Measurements from ENCODE around the gene ST3GAL6.

The ST3GAL6 gene

GRCh38 chr3:98726084-98726483 lies 37.1 kb upstream of the ST3GAL6 start:
- no peak overlapping the region for H3K27ac ChIP-seq
- TF ChIP-seq, protein P1, sequence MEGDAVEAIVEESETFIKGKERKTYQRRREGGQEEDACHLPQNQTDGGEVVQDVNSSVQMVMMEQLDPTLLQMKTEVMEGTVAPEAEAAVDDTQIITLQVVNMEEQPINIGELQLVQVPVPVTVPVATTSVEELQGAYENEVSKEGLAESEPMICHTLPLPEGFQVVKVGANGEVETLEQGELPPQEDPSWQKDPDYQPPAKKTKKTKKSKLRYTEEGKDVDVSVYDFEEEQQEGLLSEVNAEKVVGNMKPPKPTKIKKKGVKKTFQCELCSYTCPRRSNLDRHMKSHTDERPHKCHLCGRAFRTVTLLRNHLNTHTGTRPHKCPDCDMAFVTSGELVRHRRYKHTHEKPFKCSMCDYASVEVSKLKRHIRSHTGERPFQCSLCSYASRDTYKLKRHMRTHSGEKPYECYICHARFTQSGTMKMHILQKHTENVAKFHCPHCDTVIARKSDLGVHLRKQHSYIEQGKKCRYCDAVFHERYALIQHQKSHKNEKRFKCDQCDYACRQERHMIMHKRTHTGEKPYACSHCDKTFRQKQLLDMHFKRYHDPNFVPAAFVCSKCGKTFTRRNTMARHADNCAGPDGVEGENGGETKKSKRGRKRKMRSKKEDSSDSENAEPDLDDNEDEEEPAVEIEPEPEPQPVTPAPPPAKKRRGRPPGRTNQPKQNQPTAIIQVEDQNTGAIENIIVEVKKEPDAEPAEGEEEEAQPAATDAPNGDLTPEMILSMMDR (conservative IDR thresholded peaks at IDR 0.05), result no peak

GRCh38 chr3:98727638-98728037 lies 35.5 kb upstream of the ST3GAL6 start:
- TF ChIP-seq, protein P1 (conservative IDR thresholded peaks at IDR 0.05), result no peak
- no peak overlapping the region for H3K27ac ChIP-seq

DNA sequence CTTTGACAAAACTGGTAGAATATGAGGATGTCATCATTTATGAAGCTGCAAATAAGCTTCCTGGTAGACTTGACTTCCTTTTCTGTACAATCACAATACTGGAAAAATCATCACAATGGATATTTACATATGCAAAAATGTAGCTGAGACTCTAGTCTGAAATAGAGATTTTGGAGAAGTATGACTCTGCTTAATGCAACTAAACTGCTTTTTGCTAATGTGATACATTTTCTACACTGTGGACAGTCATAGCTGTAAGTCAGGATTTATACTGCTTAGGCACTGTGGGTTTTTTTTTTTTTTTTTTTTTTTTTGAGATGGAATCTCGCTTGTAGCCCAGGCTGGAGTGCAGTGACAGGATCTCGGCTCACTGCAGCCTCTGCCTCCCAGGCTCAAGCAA lies 34.5 kb upstream of the ST3GAL6 start:
- TF ChIP-seq, protein P1 (conservative IDR thresholded peaks at IDR 0.05), result no peak
- no peak overlapping the region for H3K27ac ChIP-seq

- TF ChIP-seq, protein P1 (conservative IDR thresholded peaks at IDR 0.05), result no peak
- H3K27ac ChIP-seq, result no peak overlapping the region
These were observed 32.8 kb upstream of the ST3GAL6 start for GRCh38 chr3:98730338-98730737.

GRCh38 chr3:98730886-98731537 lies 32.1 kb upstream of the ST3GAL6 start:
- H3K27ac ChIP-seq, result no peak overlapping the region
- TF ChIP-seq, protein P1 (conservative IDR thresholded peaks at IDR 0.05), result no peak

GRCh38 chr3:98731720-98732285 lies 31.3 kb upstream of the ST3GAL6 start:
- peak overlapping the region; percentile 72 for H3K27ac ChIP-seq
- TF ChIP-seq, protein P1 (conservative IDR thresholded peaks at IDR 0.05), result no peak

- H3K27ac ChIP-seq, result peak overlapping the region; percentile 72
- TF ChIP-seq, protein P1 (conservative IDR thresholded peaks at IDR 0.05), result no peak
These were observed 30.7 kb upstream of the ST3GAL6 start for GRCh38 chr3:98732286-98733052.

Measured in VCaP (cell line).